CD4-positive, alpha-beta T cell treated with Interleukin-15 for 1 hour (primary cell): ENCODE data around the gene FLCN.

ENCODE experiments used
- DNase-seq: peaks from one replicate; pipeline ENCODE4 v3.0.0-alpha.2; 2020

The FLCN gene

DNA sequence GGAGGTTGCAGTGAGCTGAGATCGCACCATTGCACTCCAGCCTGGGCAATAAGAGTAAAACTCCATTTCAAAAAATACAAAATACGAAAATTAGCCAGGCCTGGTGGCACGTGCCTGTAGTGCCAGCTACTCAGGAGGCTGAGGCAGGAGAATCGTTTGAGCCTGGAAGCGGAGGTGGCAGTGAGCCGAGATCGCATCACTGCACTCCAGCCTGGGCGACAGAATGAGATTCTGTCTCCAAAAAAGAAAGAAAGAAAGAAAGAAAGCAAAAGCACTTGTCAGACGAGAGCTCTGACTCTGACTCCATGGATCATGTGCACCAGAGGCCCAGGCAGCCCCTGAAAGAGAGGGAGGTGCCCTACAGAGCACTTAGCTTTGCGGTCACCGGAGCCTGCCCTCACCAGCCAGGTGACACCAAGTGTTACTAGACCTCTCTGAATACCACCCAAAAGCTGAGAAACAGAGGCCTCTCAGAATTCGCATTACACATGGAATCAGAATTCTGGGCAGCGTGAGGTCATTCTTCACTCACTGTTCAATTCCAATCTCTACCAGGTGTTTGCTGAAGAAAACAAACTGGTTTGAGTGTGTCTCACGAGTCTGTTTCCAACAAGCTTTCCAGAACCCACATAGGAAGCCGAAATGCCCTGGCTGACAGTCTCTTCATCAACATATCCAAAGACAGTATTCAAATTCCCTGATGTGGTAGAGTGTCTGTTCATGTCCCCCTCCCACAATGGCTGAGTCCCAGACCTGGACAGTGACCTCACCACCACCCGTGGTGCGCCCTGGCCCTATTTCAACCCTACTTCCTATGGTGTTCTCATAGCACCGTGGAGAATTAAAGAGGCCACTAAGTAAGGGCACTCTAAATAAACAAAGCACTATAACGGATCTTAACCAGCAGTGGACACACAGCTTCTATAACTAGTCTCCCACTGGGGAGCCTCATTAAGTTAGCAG lies 1.5 kb downstream of the FLCN start:
- no peak for DNase-seq

DNA sequence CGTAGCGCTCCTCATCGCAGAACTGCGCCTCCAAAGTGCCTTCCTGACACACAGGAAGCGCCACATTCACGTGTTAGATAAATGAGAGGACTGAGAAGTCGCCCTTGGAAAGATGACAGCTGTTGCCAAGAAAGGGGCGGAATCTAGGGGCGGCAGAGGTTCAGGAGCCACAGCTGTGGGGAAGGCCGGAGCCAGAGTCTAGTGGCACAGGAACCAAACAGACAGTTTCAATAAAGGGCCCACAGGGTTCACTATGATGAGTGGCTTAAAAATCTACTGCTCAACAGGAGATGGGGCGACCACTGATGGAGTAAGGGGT lies 4.7 kb downstream of the FLCN start:
- no peak for DNase-seq

DNA sequence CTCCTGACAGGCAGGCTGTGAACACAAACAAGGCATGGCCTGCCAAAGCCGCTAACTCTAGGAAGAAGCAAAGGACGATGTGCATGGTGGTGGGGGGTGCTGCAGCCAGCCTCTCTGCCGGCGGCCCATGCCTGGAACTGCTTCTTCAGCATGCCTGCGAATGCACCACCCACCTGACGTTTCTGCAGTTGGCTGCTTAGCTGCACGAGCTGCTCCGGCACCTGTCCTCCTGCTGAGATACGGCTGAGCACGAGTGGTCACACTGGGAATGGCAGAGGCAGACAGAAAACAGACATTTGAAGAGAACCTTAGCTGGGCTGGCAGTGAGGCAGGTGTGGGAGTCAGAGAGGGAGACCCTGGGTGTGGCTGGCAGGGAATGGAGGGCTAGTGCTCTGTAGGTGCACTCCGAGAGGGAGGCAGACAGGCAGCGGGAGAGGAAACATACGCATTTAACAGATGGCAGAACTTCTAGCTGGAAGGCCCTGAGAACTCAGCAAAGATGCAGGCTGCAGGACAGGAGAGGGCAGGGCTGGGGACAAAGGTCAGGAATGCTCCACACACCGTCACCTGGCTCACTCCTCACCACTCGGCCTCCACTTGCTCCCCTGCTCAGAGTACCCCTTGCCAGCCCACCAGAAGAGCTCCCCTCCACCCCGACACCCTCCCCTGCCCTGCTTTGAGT lies 5.2 kb downstream of the FLCN start:
- DNase-seq = no peak

DNA sequence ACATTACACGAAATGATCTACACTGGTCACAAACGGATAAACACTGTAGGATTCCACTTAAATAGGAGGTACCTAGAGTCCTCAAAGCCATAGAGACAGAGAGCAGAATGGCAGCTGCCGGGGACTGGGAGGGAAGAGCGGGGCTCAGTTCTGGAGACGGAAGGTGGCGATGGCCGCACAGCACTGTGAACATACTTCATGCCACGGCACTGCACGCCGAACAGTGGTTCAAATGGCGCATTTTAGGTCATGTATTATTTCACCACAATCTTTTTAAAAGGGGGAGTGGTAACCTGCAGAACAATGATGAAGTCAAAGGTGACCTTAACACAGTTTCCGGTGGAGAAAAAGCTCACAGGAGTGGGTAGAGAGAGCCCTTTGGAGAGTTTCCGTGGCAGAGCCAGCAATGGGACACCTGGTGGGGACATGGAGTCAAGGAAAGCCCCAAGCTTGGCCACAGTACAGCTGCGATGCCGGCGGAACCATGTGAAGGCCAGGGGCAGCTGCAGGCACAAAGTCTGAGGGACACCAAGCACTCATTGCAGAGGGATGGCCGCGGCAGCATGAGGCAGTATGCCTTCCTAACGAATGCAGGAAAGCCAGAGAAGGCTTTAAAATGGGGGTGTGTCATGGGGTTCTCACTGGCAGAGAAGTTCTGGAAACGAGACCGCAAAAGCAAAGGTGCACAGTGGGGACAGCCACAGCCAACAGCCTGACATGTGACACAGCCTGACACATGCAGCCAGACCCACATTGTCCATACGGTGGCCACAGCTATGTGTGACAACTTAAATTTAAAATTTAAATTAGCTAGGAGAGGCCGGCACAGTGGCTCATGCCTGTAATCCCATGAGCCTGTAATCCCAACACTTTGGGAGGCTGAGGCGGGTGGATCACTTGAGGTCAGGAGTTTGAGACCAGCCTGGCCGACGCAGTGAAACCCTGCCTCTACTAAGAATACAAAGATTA lies 7.3 kb downstream of the FLCN start:
- DNase-seq = no peak

DNA sequence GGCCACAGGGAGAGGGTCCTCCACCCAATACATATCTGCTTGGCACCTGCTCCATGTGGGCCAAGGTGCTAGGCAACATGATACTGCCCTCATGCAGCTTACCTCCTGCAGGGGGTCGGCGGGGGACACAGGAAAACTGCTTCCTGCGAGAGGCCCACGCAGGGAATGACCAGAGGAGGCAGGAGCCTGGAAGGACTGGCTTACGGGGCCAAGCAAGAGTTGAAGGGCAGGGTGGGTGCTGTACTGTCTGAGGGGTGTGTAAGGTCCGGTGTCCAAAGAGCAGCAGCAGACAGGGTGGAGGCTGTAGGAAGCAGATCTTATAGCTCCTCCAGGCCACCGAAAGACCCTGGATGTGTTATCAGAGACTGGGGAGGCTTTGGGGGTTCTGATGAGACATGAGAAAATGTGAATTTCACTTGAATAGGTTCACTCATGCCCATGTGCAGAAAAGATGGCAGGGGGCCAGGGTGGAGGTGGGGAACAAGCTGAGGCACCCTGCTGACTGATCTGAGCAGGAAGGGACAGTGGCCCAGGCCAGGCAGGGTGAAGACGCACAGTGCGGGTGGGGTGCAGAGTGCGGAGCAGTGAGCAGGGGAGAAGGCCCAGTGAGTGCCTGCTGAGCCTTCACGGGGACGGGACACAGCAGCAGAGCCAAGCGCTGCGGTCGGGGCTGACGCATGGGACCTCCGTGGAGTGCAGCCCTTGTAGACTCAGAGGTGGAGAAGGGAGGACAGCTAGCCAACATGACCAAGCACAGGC lies 8.3 kb downstream of the FLCN start:
- no peak for DNase-seq

DNA sequence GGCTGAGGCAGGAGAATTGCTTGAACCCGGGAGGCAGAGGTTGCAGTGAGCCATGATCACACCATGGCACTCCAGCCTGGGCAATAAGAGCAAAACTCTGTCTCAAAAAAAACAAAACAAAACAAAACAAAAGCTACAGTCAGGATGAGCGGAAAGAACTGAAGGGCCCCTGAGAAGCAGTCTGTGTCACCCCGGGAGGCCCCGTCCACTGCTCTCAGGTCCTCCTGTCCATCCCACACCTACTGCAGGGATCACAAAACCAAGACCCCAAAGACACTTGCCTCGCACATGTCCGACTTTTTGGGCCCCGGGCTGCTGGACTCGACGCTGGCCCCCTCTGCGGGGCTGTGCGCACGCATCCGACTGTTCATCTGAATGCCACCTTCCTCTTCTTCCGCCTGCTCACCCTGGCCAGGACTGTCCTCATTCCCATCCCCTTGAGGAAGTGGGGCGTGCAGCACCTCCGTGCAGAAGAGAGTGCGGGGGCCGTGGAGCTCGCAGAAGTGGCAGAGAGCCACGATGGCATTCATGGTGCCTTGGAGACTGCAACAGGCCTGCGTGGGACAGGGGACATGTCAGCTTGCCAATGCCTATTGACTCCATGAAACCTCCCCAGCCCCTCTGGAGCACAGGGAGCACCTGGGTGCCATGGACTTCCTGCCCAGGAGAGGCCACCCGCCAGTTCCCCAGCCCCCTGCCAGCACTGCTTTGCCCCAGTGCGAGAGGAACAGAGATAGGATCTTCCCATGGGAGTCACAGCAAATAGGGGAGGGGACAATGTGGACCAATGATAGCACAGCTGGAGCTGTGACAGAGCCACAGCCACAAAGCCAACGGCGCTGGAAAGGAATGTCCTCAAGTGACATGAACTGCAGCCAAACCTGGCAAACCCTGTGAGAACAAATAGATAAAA lies 9.1 kb downstream of the FLCN start:
- no peak for DNase-seq

DNA sequence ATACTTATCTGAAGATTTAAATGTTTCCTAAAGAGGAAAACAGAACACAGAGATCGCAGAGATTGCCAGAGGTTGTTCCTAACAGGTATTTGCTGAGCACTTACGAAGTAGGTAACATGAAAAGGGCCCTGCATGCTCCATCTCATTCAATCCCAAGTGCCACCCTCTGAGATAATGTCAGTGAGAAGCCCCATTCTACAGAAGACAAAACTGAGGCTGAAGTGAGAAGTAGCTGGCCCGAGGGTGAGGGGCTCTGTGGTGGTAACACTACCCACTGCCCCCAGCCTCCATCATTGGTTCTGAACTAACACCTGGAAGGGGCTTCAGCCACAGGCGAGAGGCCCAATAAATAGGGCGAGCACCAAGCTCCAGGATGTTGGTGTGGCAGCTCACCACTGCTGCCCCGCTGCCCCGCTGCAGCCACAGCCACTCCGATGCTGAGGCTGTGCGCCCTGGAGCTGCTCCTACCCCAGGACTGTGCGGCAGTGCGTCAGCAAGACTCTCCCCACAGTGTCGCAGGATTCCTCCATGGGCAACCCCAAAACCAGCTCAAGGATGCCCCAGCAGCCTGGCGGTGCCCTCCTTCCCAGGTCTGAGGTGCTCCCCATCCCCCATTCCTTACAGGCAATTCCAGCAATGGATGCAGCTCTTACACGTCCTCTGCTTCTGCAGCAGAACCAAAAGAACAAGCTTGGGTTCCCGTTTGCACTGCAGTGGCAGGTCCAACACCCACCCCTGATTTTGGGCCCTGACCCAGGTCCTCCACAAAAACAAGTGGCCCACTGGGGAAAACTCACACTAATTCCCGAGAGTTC lies 10.3 kb downstream of the FLCN start:
- DNase-seq = no peak

DNA sequence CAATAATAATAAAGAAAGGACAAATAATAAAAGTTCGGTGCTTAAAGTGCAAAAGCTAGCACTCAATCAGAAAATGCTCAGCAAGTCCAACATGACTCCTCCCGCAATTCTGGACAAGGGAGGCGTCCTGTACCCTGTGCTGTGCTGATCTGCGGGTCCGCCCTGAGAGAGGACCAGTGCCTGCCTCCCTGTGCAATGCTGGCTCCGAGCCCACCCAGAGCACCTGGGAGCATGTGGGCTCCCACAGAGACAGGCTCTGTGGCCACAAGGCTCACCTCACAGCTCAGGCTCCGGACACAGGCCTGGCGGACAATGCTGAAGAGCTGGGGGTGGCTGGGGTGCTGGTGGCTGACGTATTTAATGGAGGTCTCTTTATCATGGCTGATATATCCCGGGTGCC lies 11.1 kb downstream of the FLCN start:
- DNase-seq = no peak

DNA sequence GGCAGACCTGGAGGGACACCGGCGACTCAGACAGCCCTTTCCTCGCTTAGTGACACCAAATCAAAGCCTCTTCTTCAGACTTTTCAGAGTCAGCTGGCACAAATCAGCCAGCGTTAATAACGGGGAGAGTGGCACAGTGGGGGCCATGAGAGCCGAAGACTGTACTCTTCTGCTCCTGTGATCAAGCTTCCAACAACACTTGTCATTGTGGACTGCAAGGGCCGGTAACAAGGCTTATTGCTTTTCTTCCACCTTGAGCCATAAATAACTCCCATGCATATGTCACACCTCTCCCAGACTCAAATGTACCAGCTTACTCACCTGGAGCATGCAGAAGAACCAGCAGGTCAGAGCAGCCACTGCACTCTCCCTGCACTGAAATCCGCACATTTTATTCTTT lies 12.8 kb downstream of the FLCN start:
- DNase-seq = no peak

DNA sequence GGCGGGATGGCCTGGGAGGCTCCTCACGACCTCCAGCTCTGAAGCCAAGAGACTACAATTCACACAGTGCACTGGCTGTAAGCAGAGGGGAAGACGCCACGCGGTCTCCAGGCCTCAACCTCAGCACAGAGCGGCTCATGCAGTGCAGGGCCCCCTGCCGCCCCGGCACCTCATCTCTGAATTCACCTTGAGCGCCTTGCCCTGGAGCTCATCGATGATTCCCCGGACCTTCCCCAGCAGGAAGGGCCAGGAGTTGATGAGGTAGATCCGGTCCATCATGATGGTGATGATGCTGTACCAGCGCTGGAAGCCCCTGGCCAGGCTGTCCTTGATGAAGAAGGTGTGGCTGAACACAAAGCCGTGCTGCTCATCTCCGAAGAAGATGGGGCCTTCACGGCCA lies 13.2 kb downstream of the FLCN start:
- DNase-seq = no peak

DNA sequence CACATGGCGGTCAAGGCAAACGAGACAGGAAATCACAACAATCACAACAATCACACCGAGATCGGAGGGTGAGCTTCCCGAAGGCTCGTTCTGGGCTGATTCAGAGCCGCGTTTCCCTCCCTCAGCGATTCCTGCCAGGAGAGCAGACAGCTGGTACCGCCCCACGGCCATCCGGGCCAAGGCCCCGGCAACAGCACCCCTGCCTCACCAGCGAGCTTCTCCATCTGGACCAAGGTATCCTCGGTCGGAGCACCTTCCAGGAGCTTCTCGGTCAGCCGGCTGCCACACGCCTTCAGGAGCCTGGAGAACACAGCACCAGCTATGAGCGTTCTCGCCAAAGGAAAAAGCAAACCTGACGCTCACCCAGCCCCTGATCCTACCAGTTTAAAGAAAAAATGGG lies 15.6 kb downstream of the FLCN start:
- DNase-seq = no peak

DNA sequence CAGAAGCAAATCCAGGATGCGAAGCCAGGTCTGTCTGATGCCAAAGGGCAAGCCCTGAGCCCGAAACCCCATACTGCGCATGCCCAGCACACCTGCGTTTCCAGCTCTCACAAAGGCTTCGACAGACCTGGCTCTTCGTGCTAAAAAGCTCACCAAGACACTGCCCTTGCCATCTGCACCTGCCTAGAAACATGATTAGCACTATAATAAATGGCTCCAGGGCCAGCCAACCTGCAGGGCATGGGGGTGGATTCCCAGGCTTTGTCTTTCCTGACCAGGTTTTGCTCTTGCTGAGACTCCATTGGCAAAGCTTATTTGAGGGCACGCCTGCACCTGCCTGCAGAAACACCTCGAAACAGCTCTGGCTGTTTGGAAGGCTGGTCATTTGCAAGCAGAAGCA lies 16.4 kb downstream of the FLCN start:
- DNase-seq = no peak

DNA sequence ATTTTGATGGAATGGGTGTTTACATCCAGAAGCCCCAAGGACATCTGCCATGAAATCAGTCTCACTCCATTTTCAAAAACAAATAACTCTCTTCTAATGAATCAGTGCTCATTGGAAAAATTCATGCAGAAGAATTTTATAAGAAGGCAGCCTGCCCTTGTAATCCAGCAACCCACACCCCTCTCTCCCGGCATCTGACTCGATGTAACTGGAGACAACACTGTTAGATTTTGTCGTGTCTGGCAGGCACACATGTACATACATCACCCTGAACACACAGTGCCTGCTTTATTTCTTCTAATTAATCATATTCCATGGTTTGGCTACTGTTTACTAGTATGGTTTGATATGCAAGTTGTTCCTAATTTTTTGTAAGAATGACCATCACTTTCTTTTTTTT lies 19.0 kb downstream of the FLCN start:
- DNase-seq = no peak

DNA sequence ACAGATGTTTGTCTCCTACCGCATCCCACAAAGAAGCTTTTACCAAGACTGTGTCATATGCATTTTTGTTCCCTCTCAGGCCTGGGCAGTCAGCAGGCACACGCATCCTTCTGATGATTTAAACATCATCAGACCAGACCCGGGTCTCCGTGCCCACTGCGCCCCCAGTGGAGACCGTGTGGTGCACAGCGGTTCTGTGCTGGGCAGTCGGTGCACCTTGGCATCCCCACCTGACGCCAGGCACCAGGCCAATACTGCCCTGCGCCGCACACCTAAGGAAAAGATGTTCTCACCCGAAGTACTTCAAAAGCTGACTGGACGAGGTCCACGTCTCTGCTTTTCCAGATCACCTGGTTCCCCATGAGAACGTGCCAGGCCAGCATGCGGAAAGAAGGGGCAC lies 20.2 kb downstream of the FLCN start:
- no peak for DNase-seq

DNA sequence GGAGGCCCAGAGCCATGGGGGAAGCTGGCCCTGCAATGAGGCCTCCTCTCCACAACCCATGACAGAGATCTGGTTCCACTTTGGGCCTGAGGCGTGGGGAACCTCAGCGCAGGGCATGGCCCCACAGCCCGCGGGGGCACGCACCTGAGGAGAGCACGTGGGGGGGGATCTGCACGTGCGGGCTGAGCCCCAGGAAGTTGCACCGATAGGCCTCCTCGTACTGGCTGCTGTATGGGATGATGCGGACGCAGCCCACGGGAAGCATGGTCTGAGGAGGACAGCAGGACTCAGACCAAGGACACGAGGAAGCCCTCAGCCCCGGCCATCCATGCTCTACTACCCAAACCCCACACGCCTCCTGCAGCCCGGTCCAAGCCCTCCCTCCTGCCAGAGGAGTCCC lies 20.7 kb downstream of the FLCN start:
- DNase-seq = no peak

DNA sequence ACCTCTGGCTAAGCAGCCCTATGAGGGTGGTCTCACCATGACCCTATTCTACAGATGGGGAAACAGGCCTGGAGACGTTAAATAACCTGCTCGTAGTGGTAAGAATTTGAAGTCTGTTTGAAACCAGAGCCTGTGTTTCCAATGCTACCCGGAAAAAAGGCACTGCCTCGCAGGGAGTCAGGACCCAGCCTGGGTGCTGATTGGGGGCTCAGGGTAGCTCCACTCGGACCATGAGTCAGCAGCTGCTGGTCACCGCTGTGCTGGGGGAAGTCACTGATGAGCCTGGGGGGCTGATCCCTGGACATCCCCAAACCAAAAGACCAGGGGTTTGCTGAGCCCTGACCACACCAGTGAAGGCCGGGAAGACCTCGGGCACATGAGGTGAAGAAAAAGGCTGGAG lies 21.4 kb downstream of the FLCN start:
- DNase-seq = no peak

DNA sequence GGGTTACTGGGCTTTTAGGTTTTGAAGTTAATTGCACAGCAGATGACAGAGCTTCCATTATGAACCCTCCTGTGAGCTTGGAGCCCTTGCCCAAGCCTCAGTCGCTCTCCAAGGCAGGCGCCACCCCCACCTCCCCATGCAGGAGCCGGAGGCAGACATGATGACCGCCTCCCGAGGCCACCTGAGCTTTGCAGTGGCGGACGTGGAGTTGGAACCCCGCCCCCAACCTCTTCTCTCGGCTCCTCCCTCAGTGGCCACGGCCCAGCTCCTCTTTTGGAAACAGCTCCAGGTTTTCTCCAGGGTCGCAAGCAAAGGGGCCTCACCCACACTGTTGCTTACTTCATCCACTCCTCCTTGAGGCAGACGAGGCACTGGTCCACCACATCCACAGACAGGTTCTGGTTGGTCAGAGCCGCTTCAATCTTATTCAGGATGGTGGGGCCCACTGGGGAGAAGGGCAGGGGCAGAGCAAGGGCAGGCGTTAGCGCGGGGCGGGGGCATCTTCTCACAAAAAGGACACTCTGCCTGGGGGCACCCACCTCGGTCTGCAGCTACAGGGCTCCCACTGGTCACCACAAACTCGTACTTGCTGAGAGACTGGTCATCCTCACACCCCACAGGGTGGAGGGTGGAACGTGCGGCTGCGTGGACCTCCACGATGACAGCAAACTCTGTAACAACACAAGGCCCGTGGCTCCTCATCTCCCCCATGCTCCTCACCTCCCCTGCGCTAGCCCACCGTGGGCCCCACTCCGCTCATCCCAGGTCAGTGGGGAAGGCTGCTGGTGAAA lies 22.1 kb downstream of the FLCN start:
- DNase-seq = no peak

DNA sequence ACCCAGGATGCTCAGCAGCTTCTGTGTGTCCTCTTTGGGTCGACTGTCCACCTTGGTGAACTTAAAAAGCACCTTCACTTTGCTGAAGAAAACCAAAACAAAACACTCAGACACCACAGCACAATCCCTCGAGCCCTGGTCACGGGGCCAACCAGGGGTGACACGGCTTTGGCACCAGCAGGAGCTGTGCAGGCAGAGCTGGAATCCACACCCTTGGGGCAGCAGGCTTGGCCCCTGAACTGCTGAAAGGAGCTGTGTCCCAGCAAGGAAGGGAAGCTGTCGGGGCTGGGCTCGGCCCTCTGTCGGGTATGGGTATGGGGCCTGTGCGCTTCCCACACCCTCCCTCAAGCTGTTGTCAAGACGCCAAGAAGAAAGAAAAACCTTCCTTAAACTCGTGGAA lies 23.2 kb downstream of the FLCN start:
- DNase-seq = no peak

DNA sequence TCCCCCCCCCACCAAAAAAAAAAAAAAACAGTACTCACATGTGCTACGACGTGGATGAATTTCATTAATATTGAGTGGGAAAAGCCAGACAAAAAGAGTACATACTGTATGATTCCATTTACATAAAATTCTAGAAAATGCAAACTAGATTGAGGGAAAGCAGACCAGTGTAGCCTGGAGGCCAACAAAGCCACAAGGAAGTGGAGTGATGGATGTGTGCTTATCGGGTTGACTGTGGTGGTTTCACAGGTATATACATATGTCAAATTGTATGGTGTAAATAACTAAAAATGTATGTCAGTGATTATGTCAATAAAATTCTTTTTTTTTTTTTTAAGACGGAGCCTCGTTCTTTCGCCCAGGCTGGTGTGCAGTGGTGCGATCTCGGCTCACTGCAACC lies 29.0 kb downstream of the FLCN start:
- no peak for DNase-seq

DNA sequence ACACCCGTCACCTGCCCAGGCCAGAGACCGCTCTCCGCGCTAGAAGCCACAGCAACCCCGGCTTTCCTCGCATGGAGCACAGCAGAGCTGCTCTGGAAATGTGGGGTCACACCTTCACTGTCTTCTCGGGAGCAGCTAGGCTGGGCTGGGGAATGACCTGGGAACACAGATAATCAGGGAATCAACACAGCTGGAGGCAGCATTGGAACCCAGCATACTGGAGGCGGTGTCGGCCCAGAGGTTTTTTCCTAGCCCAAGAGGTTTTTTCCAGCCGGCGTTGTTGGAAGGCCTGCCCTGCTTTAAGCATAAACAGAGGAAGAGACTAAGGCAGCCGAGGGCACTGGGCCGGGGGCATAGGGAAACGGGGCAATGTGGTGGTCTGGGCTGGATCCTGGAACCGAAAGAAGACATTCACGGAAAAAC lies 30.0 kb downstream of the FLCN start:
- no peak for DNase-seq
